Stomach (tissue), 4 donors: ENCODE results near the gene UPF2.

Experiments used
- CTCF ChIP-seq, 7 experiments: fragments of 450-650 bp in 4 of 7; fragments of 200-600 bp in 3 of 7; sonication (generic) in 3 of 7; IDR thresholded peaks; one replicate each; pipeline ENCODE4 v1.5.1; 2016 to 2019; ENCODE audit warnings: antibody characterized with exemption in 7 of 7, control low read depth in 2 of 7, mild to moderate bottlenecking in 1 of 7
- EP300 ChIP-seq: sonication (generic); formaldehyde crosslinking; IDR thresholded peaks from one replicate; pipeline ENCODE4 v1.6.1; 2017; ENCODE audit warnings: antibody characterized with exemption
- POLR2A ChIP-seq, 4 donors: fragments of 450-650 bp; IDR thresholded peaks; one replicate each; pipeline ENCODE4 v1.6.1; 2016; ENCODE audit warnings: antibody characterized with exemption in 4 of 4, control low read depth in 2 of 4, mild to moderate bottlenecking in 1 of 4, moderate library complexity in 1 of 4
- POLR2AphosphoS5 ChIP-seq, 3 donors: sonication (generic); formaldehyde crosslinking; IDR thresholded peaks; one replicate each; pipeline ENCODE4 v1.6.1; 2016; ENCODE audit warnings: antibody characterized with exemption in 3 of 3

GRCh38 chr10:11918384-11918783 lies 124.2 kb downstream of the UPF2 start:
- TF ChIP-seq CTCF (IDR thresholded peaks at IDR 0.05) (no peak), POLR2A (IDR thresholded peaks at IDR 0.05) (no peak), POLR2AphosphoS5 (IDR thresholded peaks at IDR 0.05) (no peak), EP300 (no peak)
